Left lung (tissue), 10 donors: Measurements from ENCODE around the gene GLCE. TPM values are rescaled to one million over a fixed set of nuclear protein-coding genes. Genes with fewer than 3 reads are reported as not detected.

Source experiments
- ATAC-seq: fragments of 200-7000 bp; cut with Tn5 transposase; one replicate; pipeline ENCODE4 v1.9.1; 2020; ENCODE audit warnings: moderate library complexity
- DNase-seq, 4 donors: peaks; one replicate each; pipeline ENCODE4 v3.0.0-alpha.2; 2013 to 2020
- H3K27ac ChIP-seq, 2 donors: fragments of 200-600 bp; sonication (generic) in 1 of 2; one replicate each; pipeline versions ENCODE4 v1.5.0 to v1.8.0; 2020 to 2021
- H3K27me3 ChIP-seq, 2 donors: fragments of 200-600 bp; sonication (generic) in 1 of 2; one replicate each; pipeline versions ENCODE4 v1.5.0 to v1.8.0; 2020 to 2021
- H3K36me3 ChIP-seq, 2 donors: fragments of 200-600 bp; sonication (generic) in 1 of 2; one replicate each; pipeline versions ENCODE4 v1.5.0 to v1.8.0; 2020 to 2021
- H3K4me1 ChIP-seq, 2 donors: fragments of 200-600 bp; one replicate each; pipeline ENCODE4 v1.8.0; 2021
- H3K4me3 ChIP-seq, 2 donors: fragments of 200-600 bp; sonication (generic) in 1 of 2; one replicate each; pipeline versions ENCODE4 v1.5.0 to v1.8.0; 2020 to 2021; ENCODE audit warnings: mild to moderate bottlenecking in 1 of 2
- H3K9me3 ChIP-seq, 2 donors: fragments of 200-600 bp; sonication (generic) in 1 of 2; one replicate each; pipeline versions ENCODE4 v1.5.0 to v1.8.0; 2020 to 2021
- CTCF ChIP-seq, 2 donors: fragments of 200-600 bp; sonication (generic) in 1 of 2; IDR thresholded peaks; one replicate each; pipeline versions ENCODE4 v1.5.0 to v1.8.0; 2021; ENCODE audit warnings: antibody characterized with exemption in 2 of 2
- intact Hi-C, 2 donors: fragments of 100-400 bp; cut with DNase I; formaldehyde crosslinking; loops; one replicate each; pipeline versions ENCODE4 v1.11.2 to v1.14.2; 2022
- polyA plus RNA-seq, 6 donors: library from polyadenylated mRNA; unstranded; fragments of 120-200 nt; gene quantifications; one replicate each; pipeline ENCODE4 v1.2.1, GENCODE V29; 2013; ENCODE audit not compliant: insufficient read length in 6 of 6
- total RNA-seq, 2 donors: library from RNA; stranded (reverse); fragmentation: NEBNext Ultra II Directional; extraction: Animal tissue kit (Norgen Biotek cat#: 25700); gene quantifications; one replicate each; pipeline ENCODE4 v1.2.1, GENCODE V29; 2021
- donor health status: DM: no; HTN: yes; CAD: no.
- donor health status: DM: no; HTN: no; CAD: no.

The GLCE gene
- total and polyA plus RNA-seq, 8 donors, result 18.2 to 66.6 (median 60.6) TPM

- intact Hi-C loops, result no loop called here
- Histone ChIP-seq H3K4me1 (no peaks in the 10 kb centered on the region), H3K9me3 (no peaks in the 10 kb centered on the region), H3K36me3 (no peaks in the 10 kb centered on the region), H3K27ac (no peak overlapping the region), H3K4me3 (no peak overlapping the region), H3K27me3 (no peaks in the 10 kb centered on the region)
- no peak for DNase-seq
- TF ChIP-seq CTCF (IDR thresholded peaks at IDR 0.05), result no peak
- no peak for ATAC-seq
Measured at GRCh38 chr15:69117431-69117871, 43.0 kb upstream of the GLCE start.

GRCh38 chr15:69118089-69118488 is 42.3 kb upstream of the GLCE start:
- Histone ChIP-seq H3K27me3 (no peaks in the 10 kb centered on the region), H3K4me3 (no peak overlapping the region), H3K4me1 (no peaks in the 10 kb centered on the region), H3K36me3 (no peaks in the 10 kb centered on the region), H3K9me3 (no peaks in the 10 kb centered on the region), H3K27ac (no peak overlapping the region)
- intact Hi-C loops, result no loop called here
- no peak for TF ChIP-seq CTCF (IDR thresholded peaks at IDR 0.05)
- DNase-seq (no peak), ATAC-seq (no peak)

GRCh38 chr15:69119001-69119400 is 41.4 kb upstream of the GLCE start:
- Histone ChIP-seq H3K4me1 (no peaks in the 10 kb centered on the region), H3K36me3 (no peaks in the 10 kb centered on the region), H3K27ac (no peak overlapping the region), H3K4me3 (no peak overlapping the region), H3K27me3 (no peaks in the 10 kb centered on the region), H3K9me3 (no peaks in the 10 kb centered on the region)
- DNase-seq (no peak), ATAC-seq (no peak)
- intact Hi-C loops, result no loop called here
- TF ChIP-seq CTCF (IDR thresholded peaks at IDR 0.05), result no peak

- H3K27me3 ChIP-seq, result no peaks in the 10 kb centered on the region
- H3K27ac ChIP-seq, result no peak overlapping the region
- no peak overlapping the region for H3K4me3 ChIP-seq
- H3K9me3 ChIP-seq, result no peaks in the 10 kb centered on the region
- intact Hi-C loops, result no loop called here
- TF ChIP-seq CTCF (IDR thresholded peaks at IDR 0.05), result no peak
- no peaks in the 10 kb centered on the region for H3K4me1 ChIP-seq
- H3K36me3 ChIP-seq, result no peaks in the 10 kb centered on the region
- ATAC-seq, result no peak
- no peak for DNase-seq
Measured at GRCh38 chr15:69119683-69120395, 40.6 kb upstream of the GLCE start.

GRCh38 chr15:69120732-69121131 is 39.7 kb upstream of the GLCE start:
- ATAC-seq (no peak), DNase-seq (no peak)
- Histone ChIP-seq H3K4me3 (no peak overlapping the region), H3K9me3 (no peaks in the 10 kb centered on the region), H3K4me1 (peaks cover 2 to 6% of the 10 kb centered on the region in 2 donors), H3K27me3 (no peaks in the 10 kb centered on the region), H3K36me3 (no peaks in the 10 kb centered on the region), H3K27ac (no peak overlapping the region)
- TF ChIP-seq CTCF (IDR thresholded peaks at IDR 0.05), result no peak
- intact Hi-C loops, result no loop called here
